ENCODE data around the gene SMG6.

- no peak for TF ChIP-seq CTCF (IDR thresholded peaks at IDR 0.05)
- TF ChIP-seq, protein P1, sequence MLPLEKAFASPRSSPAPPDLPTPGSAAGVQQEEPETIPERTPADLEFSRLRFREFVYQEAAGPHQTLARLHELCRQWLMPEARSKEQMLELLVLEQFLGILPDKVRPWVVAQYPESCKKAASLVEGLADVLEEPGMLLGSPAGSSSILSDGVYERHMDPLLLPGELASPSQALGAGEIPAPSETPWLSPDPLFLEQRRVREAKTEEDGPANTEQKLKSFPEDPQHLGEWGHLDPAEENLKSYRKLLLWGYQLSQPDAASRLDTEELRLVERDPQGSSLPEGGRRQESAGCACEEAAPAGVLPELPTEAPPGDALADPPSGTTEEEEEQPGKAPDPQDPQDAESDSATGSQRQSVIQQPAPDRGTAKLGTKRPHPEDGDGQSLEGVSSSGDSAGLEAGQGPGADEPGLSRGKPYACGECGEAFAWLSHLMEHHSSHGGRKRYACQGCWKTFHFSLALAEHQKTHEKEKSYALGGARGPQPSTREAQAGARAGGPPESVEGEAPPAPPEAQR (CRISPR knock-in tag; IDR thresholded peaks at IDR 0.05): no peak
- no peak for TF ChIP-seq CREB1 (CRISPR knock-in tag; IDR thresholded peaks at IDR 0.05)
- no peak for TF ChIP-seq GABPB1 (CRISPR knock-in tag; IDR thresholded peaks at IDR 0.05)
- TF ChIP-seq, protein P2, sequence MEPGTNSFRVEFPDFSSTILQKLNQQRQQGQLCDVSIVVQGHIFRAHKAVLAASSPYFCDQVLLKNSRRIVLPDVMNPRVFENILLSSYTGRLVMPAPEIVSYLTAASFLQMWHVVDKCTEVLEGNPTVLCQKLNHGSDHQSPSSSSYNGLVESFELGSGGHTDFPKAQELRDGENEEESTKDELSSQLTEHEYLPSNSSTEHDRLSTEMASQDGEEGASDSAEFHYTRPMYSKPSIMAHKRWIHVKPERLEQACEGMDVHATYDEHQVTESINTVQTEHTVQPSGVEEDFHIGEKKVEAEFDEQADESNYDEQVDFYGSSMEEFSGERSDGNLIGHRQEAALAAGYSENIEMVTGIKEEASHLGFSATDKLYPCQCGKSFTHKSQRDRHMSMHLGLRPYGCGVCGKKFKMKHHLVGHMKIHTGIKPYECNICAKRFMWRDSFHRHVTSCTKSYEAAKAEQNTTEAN (CRISPR knock-in tag; IDR thresholded peaks at IDR 0.05): no peak
- no peak for TF ChIP-seq ZNF263 (CRISPR knock-in tag; IDR thresholded peaks at IDR 0.05; ENCODE audit: low read depth)
- TF ChIP-seq, protein P3, sequence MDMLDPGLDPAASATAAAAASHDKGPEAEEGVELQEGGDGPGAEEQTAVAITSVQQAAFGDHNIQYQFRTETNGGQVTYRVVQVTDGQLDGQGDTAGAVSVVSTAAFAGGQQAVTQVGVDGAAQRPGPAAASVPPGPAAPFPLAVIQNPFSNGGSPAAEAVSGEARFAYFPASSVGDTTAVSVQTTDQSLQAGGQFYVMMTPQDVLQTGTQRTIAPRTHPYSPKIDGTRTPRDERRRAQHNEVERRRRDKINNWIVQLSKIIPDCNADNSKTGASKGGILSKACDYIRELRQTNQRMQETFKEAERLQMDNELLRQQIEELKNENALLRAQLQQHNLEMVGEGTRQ (CRISPR knock-in tag; IDR thresholded peaks at IDR 0.05): no peak
- no peak for TF ChIP-seq FOXK1 (CRISPR knock-in tag; IDR thresholded peaks at IDR 0.05)
- no peak for TF ChIP-seq IRF1 (CRISPR knock-in tag; IDR thresholded peaks at IDR 0.05)
- TF ChIP-seq, protein P4, sequence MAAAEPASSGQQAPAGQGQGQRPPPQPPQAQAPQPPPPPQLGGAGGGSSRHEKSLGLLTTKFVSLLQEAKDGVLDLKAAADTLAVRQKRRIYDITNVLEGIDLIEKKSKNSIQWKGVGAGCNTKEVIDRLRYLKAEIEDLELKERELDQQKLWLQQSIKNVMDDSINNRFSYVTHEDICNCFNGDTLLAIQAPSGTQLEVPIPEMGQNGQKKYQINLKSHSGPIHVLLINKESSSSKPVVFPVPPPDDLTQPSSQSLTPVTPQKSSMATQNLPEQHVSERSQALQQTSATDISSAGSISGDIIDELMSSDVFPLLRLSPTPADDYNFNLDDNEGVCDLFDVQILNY (CRISPR knock-in tag; IDR thresholded peaks at IDR 0.05): no peak
- TF ChIP-seq MXD4 (CRISPR knock-in tag; IDR thresholded peaks at IDR 0.05; ENCODE audit: borderline replicate concordance): no peak
Observed at GRCh38 chr17:2089021-2089422, 214.6 kb downstream of the SMG6 start.

Data from WTC11 (cell line).